Left lung (tissue), 10 donors: ENCODE data around the gene ZNF518A. TPM values are rescaled to one million over a fixed set of nuclear protein-coding genes. Genes with fewer than 3 reads are reported as not detected.

Experiments used
- ATAC-seq: fragments of 200-7000 bp; cut with Tn5 transposase; one replicate; pipeline ENCODE4 v1.9.1; 2020; ENCODE audit warnings: moderate library complexity
- DNase-seq, 4 donors: peaks; one replicate each; pipeline ENCODE4 v3.0.0-alpha.2; 2013 to 2020
- H3K27ac ChIP-seq, 2 donors: fragments of 200-600 bp; sonication (generic) in 1 of 2; one replicate each; pipeline versions ENCODE4 v1.5.0 to v1.8.0; 2020 to 2021
- H3K27me3 ChIP-seq, 2 donors: fragments of 200-600 bp; sonication (generic) in 1 of 2; one replicate each; pipeline versions ENCODE4 v1.5.0 to v1.8.0; 2020 to 2021
- H3K36me3 ChIP-seq, 2 donors: fragments of 200-600 bp; sonication (generic) in 1 of 2; one replicate each; pipeline versions ENCODE4 v1.5.0 to v1.8.0; 2020 to 2021
- H3K4me1 ChIP-seq, 2 donors: fragments of 200-600 bp; one replicate each; pipeline ENCODE4 v1.8.0; 2021
- H3K4me3 ChIP-seq, 2 donors: fragments of 200-600 bp; sonication (generic) in 1 of 2; one replicate each; pipeline versions ENCODE4 v1.5.0 to v1.8.0; 2020 to 2021; ENCODE audit warnings: mild to moderate bottlenecking in 1 of 2
- H3K9me3 ChIP-seq, 2 donors: fragments of 200-600 bp; sonication (generic) in 1 of 2; one replicate each; pipeline versions ENCODE4 v1.5.0 to v1.8.0; 2020 to 2021
- intact Hi-C, 2 donors: fragments of 100-400 bp; cut with DNase I; formaldehyde crosslinking; loops; one replicate each; pipeline versions ENCODE4 v1.11.2 to v1.14.2; 2022
- polyA plus RNA-seq, 6 donors: library from polyadenylated mRNA; unstranded; fragments of 120-200 nt; gene quantifications; one replicate each; pipeline ENCODE4 v1.2.1, GENCODE V29; 2013; ENCODE audit not compliant: insufficient read length in 6 of 6
- total RNA-seq, 2 donors: library from RNA; stranded (reverse); fragmentation: NEBNext Ultra II Directional; extraction: Animal tissue kit (Norgen Biotek cat#: 25700); gene quantifications; one replicate each; pipeline ENCODE4 v1.2.1, GENCODE V29; 2021
- TF ChIP-seq, protein P1 (sequence below), 2 donors: fragments of 200-600 bp; sonication (generic) in 1 of 2; IDR thresholded peaks; one replicate each; pipeline versions ENCODE4 v1.5.0 to v1.8.0; 2021; ENCODE audit warnings: antibody characterized with exemption in 2 of 2
- donor health status: DM: no; HTN: yes; CAD: no.
- donor health status: DM: no; HTN: no; CAD: no.

The ZNF518A gene
- total and polyA plus RNA-seq, 8 donors, result 19.5 to 55.1 (median 49.2) TPM

DNA sequence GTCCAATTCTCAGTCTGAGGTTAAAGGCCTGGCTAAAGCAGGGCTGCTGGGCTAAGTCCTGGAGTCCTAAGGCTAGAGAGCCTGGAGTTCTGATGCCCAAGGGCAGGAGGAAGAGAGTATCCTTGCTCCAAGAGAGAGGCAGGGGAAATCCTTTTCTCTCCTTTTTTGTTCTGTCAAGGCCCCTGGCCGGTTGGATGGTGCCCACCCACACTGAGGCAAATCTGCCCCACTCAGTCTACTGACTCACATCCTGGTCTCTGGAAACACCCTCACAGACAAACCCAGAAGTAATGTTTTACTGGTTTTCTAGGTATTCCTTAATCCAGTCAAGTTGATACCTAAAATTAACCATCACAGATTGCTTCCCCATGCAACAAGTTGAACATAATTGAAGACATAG lies 23.0 kb downstream of the ZNF518A start:
- H3K27ac ChIP-seq, result no peak overlapping the region
- intact Hi-C loops, result no loop called here
- no peaks in the 10 kb centered on the region for H3K27me3 ChIP-seq
- H3K4me1 ChIP-seq, result no peaks in the 10 kb centered on the region
- TF ChIP-seq, protein P1, sequence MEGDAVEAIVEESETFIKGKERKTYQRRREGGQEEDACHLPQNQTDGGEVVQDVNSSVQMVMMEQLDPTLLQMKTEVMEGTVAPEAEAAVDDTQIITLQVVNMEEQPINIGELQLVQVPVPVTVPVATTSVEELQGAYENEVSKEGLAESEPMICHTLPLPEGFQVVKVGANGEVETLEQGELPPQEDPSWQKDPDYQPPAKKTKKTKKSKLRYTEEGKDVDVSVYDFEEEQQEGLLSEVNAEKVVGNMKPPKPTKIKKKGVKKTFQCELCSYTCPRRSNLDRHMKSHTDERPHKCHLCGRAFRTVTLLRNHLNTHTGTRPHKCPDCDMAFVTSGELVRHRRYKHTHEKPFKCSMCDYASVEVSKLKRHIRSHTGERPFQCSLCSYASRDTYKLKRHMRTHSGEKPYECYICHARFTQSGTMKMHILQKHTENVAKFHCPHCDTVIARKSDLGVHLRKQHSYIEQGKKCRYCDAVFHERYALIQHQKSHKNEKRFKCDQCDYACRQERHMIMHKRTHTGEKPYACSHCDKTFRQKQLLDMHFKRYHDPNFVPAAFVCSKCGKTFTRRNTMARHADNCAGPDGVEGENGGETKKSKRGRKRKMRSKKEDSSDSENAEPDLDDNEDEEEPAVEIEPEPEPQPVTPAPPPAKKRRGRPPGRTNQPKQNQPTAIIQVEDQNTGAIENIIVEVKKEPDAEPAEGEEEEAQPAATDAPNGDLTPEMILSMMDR (IDR thresholded peaks at IDR 0.05), result no peak
- DNase-seq (no peak), ATAC-seq (no peak)
- H3K4me3 ChIP-seq, result no peak overlapping the region
- H3K36me3 ChIP-seq, result peaks cover 0 to 77% of the 10 kb centered on the region in 2 donors
- no peaks in the 10 kb centered on the region for H3K9me3 ChIP-seq

DNA sequence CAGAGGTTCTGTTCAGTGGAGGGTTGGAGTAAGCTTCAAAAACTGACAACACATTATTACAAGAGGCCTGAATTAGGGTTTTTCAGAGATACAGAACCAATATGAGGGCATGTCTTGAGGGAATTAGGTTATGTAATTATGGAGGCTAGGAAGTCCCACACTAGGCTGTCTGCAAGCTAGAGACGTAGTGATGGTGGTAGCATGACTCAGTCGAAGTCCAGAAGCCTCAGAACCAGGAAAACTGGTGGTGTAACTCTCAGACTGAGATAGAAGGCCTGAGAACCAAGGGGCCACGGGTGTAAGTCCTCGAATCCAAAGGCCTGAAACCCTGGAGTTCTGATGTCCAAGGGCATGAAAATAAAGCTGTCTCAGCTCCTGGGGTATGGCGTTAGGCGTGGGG lies 35.6 kb downstream of the ZNF518A start:
- ATAC-seq (no peak), DNase-seq (no peak)
- TF ChIP-seq, protein P1 (IDR thresholded peaks at IDR 0.05), result no peak
- no peaks in the 10 kb centered on the region for H3K36me3 ChIP-seq
- no peaks in the 10 kb centered on the region for H3K27me3 ChIP-seq
- H3K4me3 ChIP-seq, result no peak overlapping the region
- peaks cover 0 to 44% of the 10 kb centered on the region in 2 donors for H3K9me3 ChIP-seq
- intact Hi-C loops, result no loop called here
- no peaks in the 10 kb centered on the region for H3K4me1 ChIP-seq
- no peak overlapping the region for H3K27ac ChIP-seq

GRCh38 chr10:96168546-96168945 lies 38.4 kb downstream of the ZNF518A start:
- intact Hi-C loops, result no loop called here
- ATAC-seq (no peak), DNase-seq (no peak)
- H3K27me3 ChIP-seq, result no peaks in the 10 kb centered on the region
- H3K36me3 ChIP-seq, result no peaks in the 10 kb centered on the region
- H3K27ac ChIP-seq, result no peak overlapping the region
- H3K9me3 ChIP-seq, result peaks cover 0 to 59% of the 10 kb centered on the region in 2 donors
- no peak overlapping the region for H3K4me3 ChIP-seq
- TF ChIP-seq, protein P1 (IDR thresholded peaks at IDR 0.05), result no peak
- no peaks in the 10 kb centered on the region for H3K4me1 ChIP-seq

- H3K36me3 ChIP-seq, result no peaks in the 10 kb centered on the region
- intact Hi-C loops, result no loop called here
- H3K4me1 ChIP-seq, result no peaks in the 10 kb centered on the region
- no peak for ATAC-seq
- H3K27ac ChIP-seq, result no peak overlapping the region
- H3K4me3 ChIP-seq, result no peak overlapping the region
- H3K9me3 ChIP-seq, result peaks cover 0 to 59% of the 10 kb centered on the region in 2 donors
- no peaks in the 10 kb centered on the region for H3K27me3 ChIP-seq
- TF ChIP-seq, protein P1 (IDR thresholded peaks at IDR 0.05), result no peak
- DNase-seq, result no peak
These were observed 40.1 kb downstream of the ZNF518A start for GRCh38 chr10:96170230-96170629.

GRCh38 chr10:96172666-96173065 lies 42.6 kb downstream of the ZNF518A start:
- Histone ChIP-seq H3K4me3 (no peak overlapping the region), H3K36me3 (no peaks in the 10 kb centered on the region), H3K4me1 (no peaks in the 10 kb centered on the region), H3K9me3 (peaks cover 0 to 60% of the 10 kb centered on the region in 2 donors), H3K27ac (no peak overlapping the region), H3K27me3 (no peaks in the 10 kb centered on the region)
- TF ChIP-seq, protein P1 (IDR thresholded peaks at IDR 0.05), result no peak
- intact Hi-C loops, result no loop called here
- DNase-seq, result no peak
- no peak for ATAC-seq
